ENCODE data around the gene BFSP2.

The BFSP2 gene

GRCh38 chr3:133381346-133382109, 18.3 kb upstream of the BFSP2 start:
- Histone ChIP-seq H3K4me1 (ENCODE audit: control insufficient read depth in 2 of 2, insufficient read depth in 1 of 2, low read depth in 1 of 2, low read length in 2 of 2) (peaks cover 0 to 1% of the 10 kb centered on the region in 2 donors), H2BK12ac (ENCODE audit: low read length) (no peak overlapping the region), H3K4me2 (ENCODE audit: insufficient read depth, low read length, poor library complexity, severe bottlenecking) (no peak overlapping the region), H3K27ac (replicated peaks; ENCODE audit: low read length) (no peak overlapping the region), H2BK120ac (ENCODE audit: low read depth, low read length) (no peak overlapping the region), H3K4me3 (ENCODE audit: low read length in 2 of 2) (no peak overlapping the region), H4K91ac (ENCODE audit: low read depth, low read length, poor library complexity) (no peak overlapping the region), H2AK5ac (ENCODE audit: low read depth, low read length) (no peak overlapping the region), H3K4ac (ENCODE audit: low read length) (no peak overlapping the region), H3K79me1 (ENCODE audit: low read depth, low read length) (no peaks in the 10 kb centered on the region), H2BK15ac (ENCODE audit: low read length) (no peak overlapping the region), H3K14ac (ENCODE audit: low read length) (no peak overlapping the region), H3K36me3 (replicated peaks in 1 of 2; ENCODE audit: control insufficient read depth in 2 of 2, insufficient read depth in 2 of 2, low read length in 2 of 2) (no peaks in the 10 kb centered on the region), H3K23ac (ENCODE audit: low read depth, low read length, poor library complexity) (no peak overlapping the region), H2AFZ (ENCODE audit: low read length) (no peak overlapping the region), H4K8ac (ENCODE audit: low read depth, low read length) (no peak overlapping the region), H3K27me3 (ENCODE audit: control insufficient read depth in 3 of 3, insufficient read depth in 3 of 3, low read depth in 1 of 3, low read length in 3 of 3) (no peaks in the 10 kb centered on the region), H2BK5ac (ENCODE audit: low read length) (no peak overlapping the region), H3K18ac (ENCODE audit: low read length) (no peak overlapping the region), H3K9ac (ENCODE audit: low read depth, low read length, poor library complexity) (no peak overlapping the region), H3K9me3 (replicated peaks in 1 of 2; ENCODE audit: control insufficient read depth in 2 of 2, insufficient read depth in 1 of 2, low read depth in 1 of 2, low read length in 2 of 2) (no peaks in the 10 kb centered on the region)
- DNase-seq (ENCODE audit: low spot score) = no peak
- WGBS, 2 donors (ENCODE audit: extremely low coverage in 2 of 2, insufficient read length in 2 of 2, insufficient replicate concordance in 1 of 2) = no CpG with 5 or more reads among the region's 4 CpGs

- peaks cover 0 to 2% (median 0%) of the 10 kb centered on the region in 3 experiments for H3K27me3 ChIP-seq (ENCODE audit: control insufficient read depth in 3 of 3, insufficient read depth in 3 of 3, low read depth in 1 of 3, low read length in 3 of 3)
- H3K4me3 ChIP-seq (ENCODE audit: low read length in 2 of 2) = no peak overlapping the region
- no peak overlapping the region for H3K4me2 ChIP-seq (ENCODE audit: insufficient read depth, low read length, poor library complexity, severe bottlenecking)
- H3K9me3 ChIP-seq (replicated peaks in 1 of 2; ENCODE audit: control insufficient read depth in 2 of 2, insufficient read depth in 1 of 2, low read depth in 1 of 2, low read length in 2 of 2) = no peaks in the 10 kb centered on the region
- H3K18ac ChIP-seq (ENCODE audit: low read length) = no peak overlapping the region
- no peak overlapping the region for H3K9ac ChIP-seq (ENCODE audit: low read depth, low read length, poor library complexity)
- H2BK120ac ChIP-seq (ENCODE audit: low read depth, low read length) = no peak overlapping the region
- H4K91ac ChIP-seq (ENCODE audit: low read depth, low read length, poor library complexity) = no peak overlapping the region
- H2BK12ac ChIP-seq (ENCODE audit: low read length) = no peak overlapping the region
- H3K27ac ChIP-seq (replicated peaks; ENCODE audit: low read length) = no peak overlapping the region
- H3K79me1 ChIP-seq (ENCODE audit: low read depth, low read length) = no peaks in the 10 kb centered on the region
- H2AFZ ChIP-seq (ENCODE audit: low read length) = no peak overlapping the region
- H3K23ac ChIP-seq (ENCODE audit: low read depth, low read length, poor library complexity) = no peak overlapping the region
- no peak overlapping the region for H2AK5ac ChIP-seq (ENCODE audit: low read depth, low read length)
- H4K8ac ChIP-seq (ENCODE audit: low read depth, low read length) = no peak overlapping the region
- H3K4ac ChIP-seq (ENCODE audit: low read length) = no peak overlapping the region
- H3K36me3 ChIP-seq (replicated peaks in 1 of 2; ENCODE audit: control insufficient read depth in 2 of 2, insufficient read depth in 2 of 2, low read length in 2 of 2) = no peaks in the 10 kb centered on the region
- no peak overlapping the region for H2BK5ac ChIP-seq (ENCODE audit: low read length)
- no peak for DNase-seq (ENCODE audit: low spot score)
- H2BK15ac ChIP-seq (ENCODE audit: low read length) = no peak overlapping the region
- WGBS, 2 donors (ENCODE audit: extremely low coverage in 2 of 2, insufficient read length in 2 of 2, insufficient replicate concordance in 1 of 2) = no CpG with 5 or more reads among the region's 3 CpGs
- peaks cover 0 to 1% of the 10 kb centered on the region in 2 donors for H3K4me1 ChIP-seq (ENCODE audit: control insufficient read depth in 2 of 2, insufficient read depth in 1 of 2, low read depth in 1 of 2, low read length in 2 of 2)
- no peak overlapping the region for H3K14ac ChIP-seq (ENCODE audit: low read length)
These were observed 16.7 kb upstream of the BFSP2 start for GRCh38 chr3:133383175-133383574.

GRCh38 chr3:133383741-133384140, 16.1 kb upstream of the BFSP2 start:
- Histone ChIP-seq H3K36me3 (replicated peaks in 1 of 2; ENCODE audit: control insufficient read depth in 2 of 2, insufficient read depth in 2 of 2, low read length in 2 of 2) (no peaks in the 10 kb centered on the region), H3K4me3 (ENCODE audit: low read length in 2 of 2) (no peak overlapping the region), H3K14ac (ENCODE audit: low read length) (no peak overlapping the region), H2AK5ac (ENCODE audit: low read depth, low read length) (no peak overlapping the region), H2BK15ac (ENCODE audit: low read length) (no peak overlapping the region), H2BK5ac (ENCODE audit: low read length) (no peak overlapping the region), H3K4me1 (ENCODE audit: control insufficient read depth in 2 of 2, insufficient read depth in 1 of 2, low read depth in 1 of 2, low read length in 2 of 2) (peaks cover 0 to 1% of the 10 kb centered on the region in 2 donors), H3K79me1 (ENCODE audit: low read depth, low read length) (no peaks in the 10 kb centered on the region), H3K9ac (ENCODE audit: low read depth, low read length, poor library complexity) (no peak overlapping the region), H4K91ac (ENCODE audit: low read depth, low read length, poor library complexity) (no peak overlapping the region), H3K9me3 (replicated peaks in 1 of 2; ENCODE audit: control insufficient read depth in 2 of 2, insufficient read depth in 1 of 2, low read depth in 1 of 2, low read length in 2 of 2) (no peaks in the 10 kb centered on the region), H3K27me3 (ENCODE audit: control insufficient read depth in 3 of 3, insufficient read depth in 3 of 3, low read depth in 1 of 3, low read length in 3 of 3) (peaks cover 0 to 3% (median 0%) of the 10 kb centered on the region in 3 experiments), H3K18ac (ENCODE audit: low read length) (no peak overlapping the region), H3K4ac (ENCODE audit: low read length) (no peak overlapping the region), H2BK120ac (ENCODE audit: low read depth, low read length) (no peak overlapping the region), H2BK12ac (ENCODE audit: low read length) (no peak overlapping the region), H4K8ac (ENCODE audit: low read depth, low read length) (no peak overlapping the region), H3K27ac (replicated peaks; ENCODE audit: low read length) (no peak overlapping the region), H2AFZ (ENCODE audit: low read length) (no peak overlapping the region), H3K23ac (ENCODE audit: low read depth, low read length, poor library complexity) (no peak overlapping the region), H3K4me2 (ENCODE audit: insufficient read depth, low read length, poor library complexity, severe bottlenecking) (no peak overlapping the region)
- no peak for DNase-seq (ENCODE audit: low spot score)
- WGBS, 2 donors (ENCODE audit: extremely low coverage in 2 of 2, insufficient read length in 2 of 2, insufficient replicate concordance in 1 of 2) = no CpG with 5 or more reads among the region's 5 CpGs

- H3K36me3 ChIP-seq (replicated peaks in 1 of 2; ENCODE audit: control insufficient read depth in 2 of 2, insufficient read depth in 2 of 2, low read length in 2 of 2) = no peaks in the 10 kb centered on the region
- H3K9ac ChIP-seq (ENCODE audit: low read depth, low read length, poor library complexity) = no peak overlapping the region
- H3K27ac ChIP-seq (replicated peaks; ENCODE audit: low read length) = no peak overlapping the region
- no peak overlapping the region for H3K14ac ChIP-seq (ENCODE audit: low read length)
- H3K79me1 ChIP-seq (ENCODE audit: low read depth, low read length) = no peaks in the 10 kb centered on the region
- H2AFZ ChIP-seq (ENCODE audit: low read length) = no peak overlapping the region
- no peak overlapping the region for H4K8ac ChIP-seq (ENCODE audit: low read depth, low read length)
- H2BK15ac ChIP-seq (ENCODE audit: low read length) = no peak overlapping the region
- H2BK12ac ChIP-seq (ENCODE audit: low read length) = no peak overlapping the region
- H3K4me3 ChIP-seq (ENCODE audit: low read length in 2 of 2) = no peak overlapping the region
- H3K27me3 ChIP-seq (ENCODE audit: control insufficient read depth in 3 of 3, insufficient read depth in 3 of 3, low read depth in 1 of 3, low read length in 3 of 3) = peaks cover 0 to 4% (median 0%) of the 10 kb centered on the region in 3 experiments
- WGBS, 2 donors (ENCODE audit: extremely low coverage in 2 of 2, insufficient read length in 2 of 2, insufficient replicate concordance in 1 of 2) = no CpG with 5 or more reads among the region's 13 CpGs
- H2BK5ac ChIP-seq (ENCODE audit: low read length) = no peak overlapping the region
- peaks cover 0 to 1% of the 10 kb centered on the region in 2 donors for H3K4me1 ChIP-seq (ENCODE audit: control insufficient read depth in 2 of 2, insufficient read depth in 1 of 2, low read depth in 1 of 2, low read length in 2 of 2)
- H3K4me2 ChIP-seq (ENCODE audit: insufficient read depth, low read length, poor library complexity, severe bottlenecking) = no peak overlapping the region
- H3K23ac ChIP-seq (ENCODE audit: low read depth, low read length, poor library complexity) = no peak overlapping the region
- no peak overlapping the region for H2AK5ac ChIP-seq (ENCODE audit: low read depth, low read length)
- DNase-seq (ENCODE audit: low spot score) = peak; percentile 67
- H3K4ac ChIP-seq (ENCODE audit: low read length) = no peak overlapping the region
- no peak overlapping the region for H4K91ac ChIP-seq (ENCODE audit: low read depth, low read length, poor library complexity)
- no peaks in the 10 kb centered on the region for H3K9me3 ChIP-seq (replicated peaks in 1 of 2; ENCODE audit: control insufficient read depth in 2 of 2, insufficient read depth in 1 of 2, low read depth in 1 of 2, low read length in 2 of 2)
- no peak overlapping the region for H2BK120ac ChIP-seq (ENCODE audit: low read depth, low read length)
- peak overlapping the region; percentile 5 for H3K18ac ChIP-seq (ENCODE audit: low read length)
These were observed 15.4 kb upstream of the BFSP2 start for GRCh38 chr3:133384331-133385027.

All from neuronal stem cell (in vitro differentiated cells).